Activated CD8-positive, alpha-beta memory T cell treated with anti-CD3 and anti-CD28 coated beads for 48 hours (primary cell): ENCODE measurements around the gene HIRIP3.
A peak's percentile ranks its signal among the peaks of the same experiment; 100 is the strongest.
"Not testable (repeated sequence)": the region's sequence is repeated elsewhere in the genome, so short reads cannot be mapped to it uniquely, and the experiment has no call there.

Experiments
- DNase-seq, 3 experiments: peaks; one replicate each; pipeline ENCODE4 v3.0.0-alpha.2; 2020; ENCODE audit warnings: low read depth in 2 of 3, low spot score in 2 of 3

The HIRIP3 gene

GRCh38 chr16:29961479-29962343 is 33.7 kb downstream of the HIRIP3 start, which contains the start of gene TMEM219:
Gene TMEM219, plus strand, starts transcription at chr16:29962079. Its CDS starts 1,065 bp downstream, at chr16:29963144.
- peak; percentile 85 to 91 (median 86) for DNase-seq

- DNase-seq: no peak
Measured at GRCh38 chr16:29961127-29961478, 34.3 kb downstream of the HIRIP3 start.

DNA sequence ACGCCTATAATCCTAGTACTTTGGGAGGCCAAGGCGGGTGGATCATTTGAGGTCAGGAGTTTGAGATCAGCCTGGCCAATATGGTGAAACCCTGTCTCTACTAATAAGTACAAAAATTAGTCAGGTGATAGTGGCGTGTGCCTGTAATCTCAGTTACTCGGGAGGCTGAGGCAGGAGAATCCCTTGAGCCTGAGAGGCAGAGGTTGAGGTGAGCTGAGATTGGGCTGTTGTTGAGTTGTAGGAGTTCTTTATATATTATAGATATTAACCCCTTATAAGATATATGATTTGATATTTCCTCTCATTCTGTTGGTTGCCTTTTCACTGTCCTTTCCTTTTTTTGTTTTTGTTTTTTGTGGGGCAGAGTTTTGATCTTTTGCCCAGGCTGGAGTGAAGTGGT is 35.6 kb downstream of the HIRIP3 start:
- DNase-seq: not testable (repeated sequence)

GRCh38 chr16:29959293-29959692 is 36.1 kb downstream of the HIRIP3 start:
- no peak for DNase-seq

DNA sequence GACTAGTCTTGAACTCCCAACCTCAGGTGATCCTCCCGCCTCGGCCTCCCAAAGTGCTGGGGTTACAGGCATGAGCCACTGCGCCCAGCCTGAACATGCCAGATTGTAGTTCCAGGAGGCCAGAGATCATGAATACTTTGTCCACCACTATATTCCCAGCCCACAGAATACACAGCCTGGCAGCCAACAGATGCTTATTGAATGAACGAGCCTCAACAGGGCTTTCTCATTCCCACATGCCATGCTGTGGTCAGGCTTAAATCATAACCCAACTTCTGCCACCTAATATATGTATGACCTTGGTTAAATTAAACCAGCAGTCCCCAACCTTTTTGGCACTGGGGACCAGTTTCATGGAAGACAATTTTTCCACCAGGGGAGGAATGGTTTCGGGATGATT is 36.7 kb downstream of the HIRIP3 start:
- no peak for DNase-seq

- no peak for DNase-seq
Measured at GRCh38 chr16:29951625-29952365, 43.6 kb downstream of the HIRIP3 start.

DNA sequence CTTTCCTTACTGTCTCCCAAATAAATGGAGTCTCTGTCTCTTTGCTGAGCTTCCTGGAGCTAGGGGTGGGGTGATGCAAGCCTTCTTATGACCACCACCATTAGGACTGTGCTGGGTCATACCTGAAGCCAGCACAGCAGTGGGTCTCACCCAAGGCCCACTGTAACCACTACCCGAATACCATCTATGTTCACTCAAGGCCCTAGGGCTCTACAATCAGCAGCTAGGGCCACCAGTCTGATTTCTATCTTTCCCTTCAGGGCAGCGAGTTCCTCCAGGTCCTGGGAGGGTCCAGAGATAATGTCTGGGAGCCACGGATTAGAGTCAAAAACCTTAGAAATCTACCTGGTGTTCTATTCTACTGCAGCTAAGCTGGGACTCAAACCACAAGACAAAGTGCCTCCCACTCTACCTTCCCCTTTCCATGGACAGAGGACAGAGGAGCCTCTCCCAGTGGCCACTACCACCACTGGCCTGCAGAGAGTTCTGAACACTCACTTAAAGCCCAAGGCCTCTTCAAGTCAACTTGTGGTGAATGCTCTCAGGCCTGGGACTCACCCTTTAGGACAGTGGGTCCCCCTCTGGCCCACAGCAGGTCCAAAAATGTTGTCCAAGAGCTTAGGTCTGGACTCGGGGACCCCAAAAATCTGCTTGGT is 44.5 kb downstream of the HIRIP3 start:
- no peak for DNase-seq

- DNase-seq: no peak
Measured at GRCh38 chr16:29947897-29948296, 47.5 kb downstream of the HIRIP3 start.

DNA sequence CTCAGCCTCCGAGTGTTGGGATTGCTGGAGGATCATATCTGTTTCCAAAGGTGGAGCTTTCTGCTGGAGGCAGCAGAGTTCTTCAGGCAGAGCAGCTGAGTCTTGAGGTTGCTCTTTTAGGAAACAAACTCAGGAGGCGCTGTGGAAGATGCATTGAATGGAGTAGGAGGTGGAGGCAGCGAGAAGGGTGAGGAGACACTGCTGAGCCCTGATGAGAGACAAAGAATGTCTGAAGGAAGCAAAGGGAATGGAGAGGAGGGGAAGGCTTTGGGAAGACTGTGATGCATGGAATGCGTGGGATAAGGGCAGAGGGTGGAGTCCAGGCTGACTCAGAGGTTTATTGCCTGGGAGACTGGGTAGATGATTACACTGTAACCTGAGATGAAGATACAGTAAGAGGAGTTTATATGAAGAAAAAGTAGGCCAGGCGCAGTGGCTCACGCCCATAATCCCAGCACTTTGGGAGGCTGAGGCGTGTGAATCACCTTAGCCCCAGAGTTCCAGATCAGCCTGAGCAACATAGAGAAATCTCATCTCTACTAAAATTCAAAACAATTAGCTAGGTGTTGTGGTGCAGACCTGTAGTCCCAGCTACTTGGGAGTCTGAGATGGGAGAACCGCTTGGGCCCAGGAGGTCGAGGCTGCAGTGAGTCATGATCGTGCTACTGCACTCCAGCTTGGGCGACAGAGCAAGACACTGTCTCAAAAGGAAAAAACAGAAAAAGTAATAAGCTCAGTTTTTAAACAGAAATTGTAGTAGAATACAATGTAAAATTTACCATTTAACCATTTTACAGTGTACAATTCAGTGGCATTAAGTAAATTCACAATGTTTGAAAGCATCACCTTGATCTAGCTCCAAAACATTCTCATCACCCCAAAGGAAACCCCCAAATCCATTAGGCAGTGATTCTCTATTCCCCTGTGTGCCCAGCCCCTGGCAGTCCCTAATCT is 51.3 kb downstream of the HIRIP3 start:
- DNase-seq: no peak
